ENCODE measurements around the gene GID8. TPM values are rescaled to one million over a fixed set of nuclear protein-coding genes. Genes with fewer than 3 reads are reported as not detected.

Gene GID8
- total and polyA plus RNA-seq, 12 donors = 9.4 to 38.5 (median 22.3) TPM

DNA sequence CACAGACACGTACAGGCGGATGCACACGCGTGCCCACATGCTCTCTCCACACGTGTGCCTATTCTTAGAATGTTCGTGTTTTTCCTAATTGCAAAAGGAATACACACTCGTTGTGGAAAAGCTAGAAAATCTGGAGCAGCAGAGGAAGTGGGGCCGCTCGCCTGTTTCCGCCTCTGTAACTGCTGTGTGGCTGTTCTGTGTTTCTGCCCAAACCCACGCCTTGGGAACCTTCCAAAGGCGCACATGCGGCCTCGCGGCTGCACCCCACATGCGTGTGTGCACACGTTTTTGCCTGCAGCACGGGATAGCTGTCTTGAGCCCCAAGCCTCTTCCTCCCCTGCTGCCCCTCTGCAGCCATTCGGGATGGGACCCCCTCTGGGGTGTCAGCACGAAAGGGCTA, 26.8 kb downstream of the GID8 start:
- Histone ChIP-seq H3K27me3 (no peaks in the 10 kb centered on the region), H3K4me1 (replicated peaks in 1 of 2) (no peaks in the 10 kb centered on the region), H3K36me3 (replicated peaks in 1 of 2) (no peaks in the 10 kb centered on the region), H3K4me3 (no peak overlapping the region), H3K27ac (no peak overlapping the region), H3K9me3 (replicated peaks in 1 of 3) (no peaks in the 10 kb centered on the region)
- WGBS, 4 donors = 69 to 86% (median 80%) methylated on average over 18 to 20 of the region's 20 CpGs
- intact Hi-C loops (cut with DNase I) = no loop called here
- DNase-seq = no peak
- TF ChIP-seq CTCF (IDR thresholded peaks at IDR 0.05) (no peak), POLR2A (IDR thresholded peaks at IDR 0.05) (no peak)

DNA sequence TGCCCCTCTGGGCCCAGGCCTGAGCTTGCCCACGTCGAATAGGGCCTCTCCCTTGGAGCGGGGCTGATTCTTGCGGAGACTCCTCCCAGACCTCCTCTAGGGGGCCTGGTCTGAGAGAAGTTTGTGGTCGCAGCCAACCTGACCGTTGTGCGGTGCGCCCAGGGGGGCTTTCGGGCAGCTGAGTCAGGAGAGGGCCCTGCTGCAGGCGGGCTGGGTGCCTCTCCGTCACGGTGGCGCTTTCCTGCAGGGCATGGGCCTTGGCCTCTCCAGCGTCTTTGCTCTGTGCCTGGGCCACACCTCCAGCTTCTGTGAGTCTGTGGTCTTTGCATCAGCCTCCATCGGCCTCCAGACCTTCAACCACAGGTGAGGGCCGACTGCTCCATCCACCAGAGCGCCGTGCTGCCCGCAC, 27.4 kb downstream of the GID8 start:
- WGBS, 4 donors = 84 to 90% (median 86%) methylated on average over 6 to 19 of the region's 19 CpGs
- H3K4me1 ChIP-seq (replicated peaks in 1 of 2) = no peaks in the 10 kb centered on the region

DNA sequence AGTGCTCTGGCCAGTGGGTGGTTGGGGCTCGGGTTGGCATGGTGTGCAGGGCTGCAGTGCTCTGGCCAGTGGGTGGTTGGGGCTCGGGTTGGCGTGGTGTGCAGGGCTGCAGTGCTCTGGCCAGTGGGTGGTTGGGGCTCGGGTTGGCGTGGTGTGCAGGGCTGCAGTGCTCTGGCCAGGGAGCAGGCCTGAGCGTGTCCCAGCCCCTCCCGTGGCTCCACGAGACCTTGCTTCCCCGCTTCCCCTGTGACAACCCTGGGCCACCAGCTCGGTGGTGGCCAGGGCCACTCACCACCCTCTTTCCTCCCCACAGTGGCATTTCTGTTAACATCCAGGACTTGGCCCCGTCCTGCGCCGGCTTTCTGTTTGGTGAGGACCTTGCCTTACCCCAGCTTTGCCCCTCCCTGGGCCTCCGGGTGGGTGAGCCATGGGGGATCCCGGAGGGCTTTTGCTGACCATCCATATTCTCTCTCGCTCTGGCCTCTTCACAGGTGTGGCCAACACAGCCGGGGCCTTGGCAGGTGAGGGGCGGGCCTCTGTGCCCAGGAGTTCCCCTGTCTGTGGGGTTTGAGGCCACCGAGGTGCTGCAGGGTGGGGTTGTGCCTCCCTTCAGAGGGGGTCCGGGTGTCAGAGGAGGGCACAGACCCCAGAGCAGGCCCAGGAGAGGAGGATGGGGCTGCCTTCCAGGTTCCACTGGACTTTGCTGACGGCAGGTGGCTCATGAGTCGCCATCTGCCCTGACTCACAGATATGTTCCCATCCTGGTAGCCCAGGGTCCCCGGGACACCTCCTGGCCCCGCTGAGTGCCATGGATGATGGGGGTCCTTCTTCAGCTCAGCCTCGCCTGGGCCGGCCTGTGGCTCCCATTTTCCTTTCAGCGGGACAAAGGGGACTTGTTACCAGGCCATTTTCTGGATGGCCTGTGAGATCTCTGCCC, 28.5 kb downstream of the GID8 start:
- intact Hi-C loops (cut with DNase I) = no loop called here
- Histone ChIP-seq H3K27me3 (no peaks in the 10 kb centered on the region), H3K9me3 (replicated peaks in 1 of 3) (no peaks in the 10 kb centered on the region), H3K27ac (no peak overlapping the region), H3K4me3 (no peak overlapping the region), H3K36me3 (replicated peaks in 1 of 2) (no peaks in the 10 kb centered on the region), H3K4me1 (replicated peaks in 1 of 2) (no peaks in the 10 kb centered on the region)
- WGBS, 4 donors = 91 to 92% (median 91%) methylated on average over 9 to 26 of the region's 27 CpGs
- no peak for TF ChIP-seq CTCF (IDR thresholded peaks at IDR 0.05)
- no peak for TF ChIP-seq POLR2A (IDR thresholded peaks at IDR 0.05)
- no peak for DNase-seq

More for the DNA sequence above, 27.4 kb downstream of the GID8 start:
- Histone ChIP-seq H3K27ac (no peak overlapping the region), H3K36me3 (replicated peaks in 1 of 2) (no peaks in the 10 kb centered on the region), H3K9me3 (replicated peaks in 1 of 3) (no peaks in the 10 kb centered on the region), H3K27me3 (no peaks in the 10 kb centered on the region), H3K4me3 (no peak overlapping the region)
- intact Hi-C loops (cut with DNase I) = no loop called here
- no peak for TF ChIP-seq POLR2A (IDR thresholded peaks at IDR 0.05)
- TF ChIP-seq CTCF (IDR thresholded peaks at IDR 0.05) = no peak
- DNase-seq = no peak

DNA sequence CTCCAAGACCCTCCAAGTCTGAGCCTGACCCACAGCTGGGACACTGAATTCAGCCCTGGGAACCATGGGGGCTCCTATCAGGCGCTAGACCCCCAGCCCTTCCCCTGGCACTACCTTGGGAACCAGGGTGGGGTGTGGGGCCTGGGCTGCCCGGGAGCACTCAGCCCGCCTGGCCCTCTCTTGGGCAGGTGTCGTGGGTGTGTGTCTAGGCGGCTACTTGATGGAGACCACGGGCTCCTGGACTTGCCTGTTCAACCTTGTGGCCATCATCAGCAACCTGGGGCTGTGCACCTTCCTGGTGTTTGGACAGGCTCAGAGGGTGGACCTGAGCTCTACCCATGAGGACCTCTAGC, 29.2 kb downstream of the GID8 start:
- TF ChIP-seq POLR2A (IDR thresholded peaks at IDR 0.05) (no peak), CTCF (IDR thresholded peaks at IDR 0.05) (no peak)
- WGBS, 4 donors = 91 to 100% (median 95%) methylated on average over 3 to 6 of the region's 6 CpGs; no CpG with 5 or more reads in 1 of the 4 donors
- Histone ChIP-seq H3K27ac (no peak overlapping the region), H3K9me3 (replicated peaks in 1 of 3) (no peaks in the 10 kb centered on the region), H3K4me1 (replicated peaks in 1 of 2) (no peaks in the 10 kb centered on the region), H3K36me3 (replicated peaks in 1 of 2) (no peaks in the 10 kb centered on the region), H3K27me3 (no peaks in the 10 kb centered on the region), H3K4me3 (no peak overlapping the region)
- no peak for DNase-seq
- intact Hi-C loops (cut with DNase I) = no loop called here

Data from adrenal gland (tissue), 12 donors.